Smooth muscle cell (in vitro differentiated cells): ENCODE results near the gene GPR55. TPM values are rescaled to one million over a fixed set of nuclear protein-coding genes. Genes with fewer than 3 reads are reported as not detected.

Source experiments
- DNase-seq: peaks from one replicate; lab custom pipeline; 2025; ENCODE audit not compliant: unreplicated experiment; lab: John Stamatoyannopoulos, UW
- H2AFZ ChIP-seq: fragments of 200-600 bp; sonication (generic); 2 replicates; pipeline ENCODE4 v1.6.0; 2016; ENCODE audit warnings: antibody characterized with exemption, low read depth, mild to moderate bottlenecking
- H3F3A ChIP-seq: fragments of 200-600 bp; sonication (generic); 2 replicates; pipeline ENCODE4 v1.6.0; 2017; ENCODE audit warnings: antibody characterized with exemption, low read depth
- H3K27ac ChIP-seq: fragments of 200-600 bp; sonication (generic); 2 replicates; pipeline ENCODE4 v1.5.1; 2016; ENCODE audit warnings: low read depth, mild to moderate bottlenecking
- H3K27me3 ChIP-seq: fragments of 200-600 bp; sonication (generic); 2 replicates; pipeline ENCODE4 v1.6.1; 2016; ENCODE audit warnings: low read depth, mild to moderate bottlenecking
- H3K36me3 ChIP-seq: fragments of 200-600 bp; sonication (generic); 2 replicates; pipeline ENCODE4 v1.5.1; 2016; ENCODE audit warnings: low read depth
- H3K4me1 ChIP-seq: fragments of 200-600 bp; sonication (generic); 2 replicates; pipeline ENCODE4 v1.5.1; 2016; ENCODE audit warnings: low read depth
- H3K4me2 ChIP-seq: fragments of 200-600 bp; sonication (generic); 2 replicates; pipeline ENCODE4 v1.6.0; 2016; ENCODE audit warnings: mild to moderate bottlenecking
- H3K4me3 ChIP-seq: fragments of 200-600 bp; sonication (generic); 2 replicates; pipeline ENCODE4 v1.5.1; 2016; ENCODE audit warnings: mild to moderate bottlenecking
- H3K79me2 ChIP-seq: fragments of 200-600 bp; sonication (generic); 2 replicates; pipeline ENCODE4 v1.6.0; 2016; ENCODE audit warnings: low read depth, mild to moderate bottlenecking
- H3K9ac ChIP-seq: fragments of 200-600 bp; sonication (generic); 2 replicates; pipeline ENCODE4 v1.6.0; 2016; ENCODE audit warnings: low read depth
- H3K9me3 ChIP-seq: fragments of 200-600 bp; sonication (generic); replicated peaks from 2 replicates; pipeline ENCODE4 v1.5.1; 2016; ENCODE audit warnings: low read depth
- H4K20me1 ChIP-seq: fragments of 200-600 bp; sonication (generic); 2 replicates; pipeline ENCODE4 v1.6.0; 2016; ENCODE audit warnings: low read depth
- WGBS: methylation state at CpG from one replicate; pipeline ENCODE4 v1.1.7; 2016; ENCODE audit warnings: low lambda C conversion rate; 5-methylcytosine and 5-hydroxymethylcytosine counted together
- polyA plus RNA-seq: library from polyadenylated mRNA; unstranded; fragments of >200 nt; fragmentation: Nextera tagmentation; extraction: Ambion mirVana; gene quantifications from 2 replicates; pipeline ENCODE4 v1.2.1, GENCODE V29; 2016
- total RNA-seq: library from RNA; depleted of rRNA; stranded (reverse); fragments of >200 nt; gene quantifications from 2 replicates; pipeline ENCODE4 v1.2.3, GENCODE V29; 2014
- TF ChIP-seq, protein P1 (sequence below): fragments of 200-600 bp; sonication (generic); IDR thresholded peaks from 2 replicates; pipeline ENCODE4 v1.5.1; 2017; ENCODE audit warnings: borderline replicate concordance, mild to moderate bottlenecking, antibody characterized with exemption; ENCODE audit not compliant: insufficient read depth, poor library complexity, severe bottlenecking

GPR55 gene
- total and polyA plus RNA-seq, 2 experiments from 2014 or later = not detected

DNA sequence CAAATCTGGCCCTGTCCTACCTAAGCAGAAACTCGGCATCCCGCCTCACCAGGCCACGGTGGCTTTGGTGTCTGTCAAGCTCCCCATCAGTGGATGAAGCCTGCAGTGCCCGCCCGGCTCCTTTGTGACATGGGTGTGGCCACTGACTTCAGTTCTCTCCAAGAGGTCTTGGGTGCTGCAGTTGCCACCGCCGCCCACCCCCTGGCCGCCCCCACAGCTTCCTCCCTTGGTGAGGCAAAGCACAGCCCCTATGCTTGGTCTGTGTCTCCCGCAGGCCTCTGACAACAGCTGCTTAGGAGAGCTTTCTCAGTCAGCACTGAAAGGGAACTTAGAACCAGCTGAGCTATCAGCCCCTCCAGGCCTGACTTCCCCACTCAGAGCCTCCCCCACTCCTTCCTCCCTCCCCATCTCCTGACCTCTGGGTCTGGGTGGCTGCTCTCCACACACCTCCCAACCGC, 22.9 kb upstream of the GPR55 start:
- WGBS = 85% methylated on average over 10 of the region's 10 CpGs
- H3F3A ChIP-seq = no peaks in the 10 kb centered on the region

DNA sequence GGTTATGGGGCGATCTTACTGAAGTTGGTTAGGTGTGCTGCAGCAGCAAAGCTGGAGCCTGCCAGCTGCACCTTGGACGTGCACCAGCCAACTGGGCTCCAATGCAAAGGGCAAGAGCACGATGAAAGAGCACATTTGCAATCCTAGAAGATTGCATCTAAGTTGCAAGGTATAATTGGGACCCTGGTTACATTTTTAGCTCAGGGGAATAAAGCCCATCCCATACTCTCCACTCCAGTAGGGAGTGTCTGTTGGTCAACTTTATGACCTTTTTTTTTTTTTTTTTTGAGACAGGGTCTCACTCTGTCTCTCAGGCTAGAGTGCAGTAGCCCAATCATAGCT, 22.2 kb upstream of the GPR55 start:
- 97% methylated on average over 3 of the region's 3 CpGs for WGBS
- no peaks in the 10 kb centered on the region for H3F3A ChIP-seq
- H3K36me3 ChIP-seq = no peaks in the 10 kb centered on the region
- no peak overlapping the region for H3K4me2 ChIP-seq
- H3K79me2 ChIP-seq = no peaks in the 10 kb centered on the region
- no peaks in the 10 kb centered on the region for H3K4me1 ChIP-seq
- TF ChIP-seq, protein P1, sequence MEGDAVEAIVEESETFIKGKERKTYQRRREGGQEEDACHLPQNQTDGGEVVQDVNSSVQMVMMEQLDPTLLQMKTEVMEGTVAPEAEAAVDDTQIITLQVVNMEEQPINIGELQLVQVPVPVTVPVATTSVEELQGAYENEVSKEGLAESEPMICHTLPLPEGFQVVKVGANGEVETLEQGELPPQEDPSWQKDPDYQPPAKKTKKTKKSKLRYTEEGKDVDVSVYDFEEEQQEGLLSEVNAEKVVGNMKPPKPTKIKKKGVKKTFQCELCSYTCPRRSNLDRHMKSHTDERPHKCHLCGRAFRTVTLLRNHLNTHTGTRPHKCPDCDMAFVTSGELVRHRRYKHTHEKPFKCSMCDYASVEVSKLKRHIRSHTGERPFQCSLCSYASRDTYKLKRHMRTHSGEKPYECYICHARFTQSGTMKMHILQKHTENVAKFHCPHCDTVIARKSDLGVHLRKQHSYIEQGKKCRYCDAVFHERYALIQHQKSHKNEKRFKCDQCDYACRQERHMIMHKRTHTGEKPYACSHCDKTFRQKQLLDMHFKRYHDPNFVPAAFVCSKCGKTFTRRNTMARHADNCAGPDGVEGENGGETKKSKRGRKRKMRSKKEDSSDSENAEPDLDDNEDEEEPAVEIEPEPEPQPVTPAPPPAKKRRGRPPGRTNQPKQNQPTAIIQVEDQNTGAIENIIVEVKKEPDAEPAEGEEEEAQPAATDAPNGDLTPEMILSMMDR = no peak
- H3K27me3 ChIP-seq = no peaks in the 10 kb centered on the region
- no peak overlapping the region for H3K9ac ChIP-seq
- no peak for DNase-seq
- H3K27ac ChIP-seq = no peak overlapping the region
- H3K9me3 ChIP-seq = no peaks in the 10 kb centered on the region
- H3K4me3 ChIP-seq = no peak overlapping the region
- H4K20me1 ChIP-seq = no peaks in the 10 kb centered on the region
- no peak overlapping the region for H2AFZ ChIP-seq

More for the DNA sequence above, 22.9 kb upstream of the GPR55 start:
- Histone ChIP-seq H4K20me1 (no peaks in the 10 kb centered on the region), H3K27ac (no peak overlapping the region), H3K79me2 (no peaks in the 10 kb centered on the region), H3K4me3 (no peak overlapping the region), H3K9ac (no peak overlapping the region), H3K36me3 (no peaks in the 10 kb centered on the region), H3K27me3 (no peaks in the 10 kb centered on the region), H3K9me3 (no peaks in the 10 kb centered on the region), H3K4me1 (no peaks in the 10 kb centered on the region), H2AFZ (no peak overlapping the region), H3K4me2 (no peak overlapping the region)
- TF ChIP-seq, protein P1 = no peak
- DNase-seq = no peak

DNA sequence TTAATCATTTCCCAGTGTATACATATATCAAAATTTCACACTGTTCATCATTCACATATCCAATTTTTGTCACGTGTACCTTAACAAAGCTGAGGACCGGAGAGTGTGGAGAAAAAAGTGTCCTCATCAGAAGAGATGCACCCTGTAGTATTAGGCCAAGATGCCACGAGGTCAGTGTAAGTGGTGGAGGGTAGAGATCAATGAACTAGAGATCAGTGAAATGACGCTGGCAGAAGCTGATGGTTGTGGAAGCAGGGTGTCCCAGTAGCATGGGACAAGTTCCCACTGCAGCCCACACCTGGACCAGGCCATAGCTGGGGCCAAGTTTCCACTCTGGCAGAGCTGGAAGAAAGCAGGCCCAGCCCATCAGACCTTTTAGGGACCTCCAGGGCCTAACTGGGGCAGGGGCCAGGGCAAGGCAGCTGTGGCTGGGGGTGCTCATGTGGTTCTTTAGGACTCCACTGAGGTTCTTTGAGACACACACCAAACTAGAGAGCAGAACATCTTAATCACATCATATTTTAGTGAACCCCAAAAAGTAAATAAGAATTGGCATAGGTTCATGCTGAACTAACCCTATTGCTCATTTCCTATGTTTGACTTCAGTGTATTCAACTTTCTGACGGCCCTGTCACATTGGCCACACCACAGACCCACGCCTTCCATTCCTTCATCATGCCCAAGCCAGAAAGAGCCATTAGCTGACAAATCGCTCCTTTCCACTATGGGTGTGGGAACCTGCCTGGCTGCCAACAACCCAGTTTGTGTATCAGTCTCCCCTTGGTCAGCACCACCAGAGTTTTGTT, 21.6 kb upstream of the GPR55 start:
- Histone ChIP-seq H3K36me3 (no peaks in the 10 kb centered on the region), H4K20me1 (no peaks in the 10 kb centered on the region), H3F3A (no peaks in the 10 kb centered on the region), H3K4me2 (no peak overlapping the region), H3K4me1 (no peaks in the 10 kb centered on the region), H3K79me2 (no peaks in the 10 kb centered on the region), H3K9ac (no peak overlapping the region), H3K27me3 (no peaks in the 10 kb centered on the region), H3K9me3 (no peaks in the 10 kb centered on the region), H3K27ac (no peak overlapping the region), H2AFZ (no peak overlapping the region), H3K4me3 (no peak overlapping the region)
- WGBS = 92% methylated on average over 7 of the region's 7 CpGs
- DNase-seq = no peak
- TF ChIP-seq, protein P1 = no peak
